Upper lobe of right lung (tissue), 1 donor: ENCODE measurements around the gene SLC9A7. TPM values are rescaled to one million over a fixed set of nuclear protein-coding genes. Genes with fewer than 3 reads are reported as not detected.

ENCODE experiments used
- ATAC-seq: fragments of 200-7000 bp; cut with Tn5 transposase; one replicate; pipeline ENCODE4 v1.9.1; 2020; ENCODE audit warnings: mild to moderate bottlenecking, moderate library complexity
- DNase-seq: peaks from one replicate; pipeline ENCODE4 v3.0.0-alpha.2; 2020
- H3K27ac ChIP-seq: fragments of 200-600 bp; one replicate; pipeline ENCODE4 v1.8.0; 2022
- H3K27me3 ChIP-seq: fragments of 200-600 bp; one replicate; pipeline ENCODE4 v1.8.0; 2022; ENCODE audit warnings: mild to moderate bottlenecking
- H3K36me3 ChIP-seq: fragments of 200-600 bp; one replicate; pipeline ENCODE4 v1.8.0; 2022
- H3K4me1 ChIP-seq: fragments of 200-600 bp; one replicate; pipeline ENCODE4 v1.8.0; 2022
- H3K4me3 ChIP-seq: fragments of 200-600 bp; one replicate; pipeline ENCODE4 v1.8.0; 2022; ENCODE audit warnings: mild to moderate bottlenecking
- H3K9me3 ChIP-seq: fragments of 200-600 bp; one replicate; pipeline ENCODE4 v1.8.0; 2022
- intact Hi-C: fragments of 100-400 bp; cut with DNase I; formaldehyde crosslinking; loops from one replicate; pipeline ENCODE4 v1.11.0; 2022
- total RNA-seq: library from RNA; stranded (reverse); fragmentation: NEBNext Ultra II Directional; extraction: Animal tissue kit (Norgen Biotek cat#: 25700); gene quantifications from one replicate; pipeline ENCODE4 v1.2.1, GENCODE V29; 2021
- TF ChIP-seq, protein P1 (sequence below): fragments of 200-600 bp; IDR thresholded peaks from one replicate; pipeline ENCODE4 v1.8.0; 2022; ENCODE audit warnings: antibody characterized with exemption
- donor health status: DM: no; HTN: yes; CAD: no; lungs with severe emphysema.

SLC9A7 gene
- total RNA-seq, 1 donor from 2014 or later = 8.8 TPM

GRCh38 chrX:46710425-46710824, 48.5 kb downstream of the SLC9A7 start:
- TF ChIP-seq, protein P1, sequence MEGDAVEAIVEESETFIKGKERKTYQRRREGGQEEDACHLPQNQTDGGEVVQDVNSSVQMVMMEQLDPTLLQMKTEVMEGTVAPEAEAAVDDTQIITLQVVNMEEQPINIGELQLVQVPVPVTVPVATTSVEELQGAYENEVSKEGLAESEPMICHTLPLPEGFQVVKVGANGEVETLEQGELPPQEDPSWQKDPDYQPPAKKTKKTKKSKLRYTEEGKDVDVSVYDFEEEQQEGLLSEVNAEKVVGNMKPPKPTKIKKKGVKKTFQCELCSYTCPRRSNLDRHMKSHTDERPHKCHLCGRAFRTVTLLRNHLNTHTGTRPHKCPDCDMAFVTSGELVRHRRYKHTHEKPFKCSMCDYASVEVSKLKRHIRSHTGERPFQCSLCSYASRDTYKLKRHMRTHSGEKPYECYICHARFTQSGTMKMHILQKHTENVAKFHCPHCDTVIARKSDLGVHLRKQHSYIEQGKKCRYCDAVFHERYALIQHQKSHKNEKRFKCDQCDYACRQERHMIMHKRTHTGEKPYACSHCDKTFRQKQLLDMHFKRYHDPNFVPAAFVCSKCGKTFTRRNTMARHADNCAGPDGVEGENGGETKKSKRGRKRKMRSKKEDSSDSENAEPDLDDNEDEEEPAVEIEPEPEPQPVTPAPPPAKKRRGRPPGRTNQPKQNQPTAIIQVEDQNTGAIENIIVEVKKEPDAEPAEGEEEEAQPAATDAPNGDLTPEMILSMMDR = no peak
- Histone ChIP-seq H3K4me3 (no peak overlapping the region), H3K4me1 (no peaks in the 10 kb centered on the region), H3K27me3 (no peaks in the 10 kb centered on the region), H3K27ac (no peak overlapping the region), H3K9me3 (no peaks in the 10 kb centered on the region), H3K36me3 (no peaks in the 10 kb centered on the region)
- DNase-seq = no peak
- ATAC-seq = no peak
- intact Hi-C loops = no loop called here

DNA sequence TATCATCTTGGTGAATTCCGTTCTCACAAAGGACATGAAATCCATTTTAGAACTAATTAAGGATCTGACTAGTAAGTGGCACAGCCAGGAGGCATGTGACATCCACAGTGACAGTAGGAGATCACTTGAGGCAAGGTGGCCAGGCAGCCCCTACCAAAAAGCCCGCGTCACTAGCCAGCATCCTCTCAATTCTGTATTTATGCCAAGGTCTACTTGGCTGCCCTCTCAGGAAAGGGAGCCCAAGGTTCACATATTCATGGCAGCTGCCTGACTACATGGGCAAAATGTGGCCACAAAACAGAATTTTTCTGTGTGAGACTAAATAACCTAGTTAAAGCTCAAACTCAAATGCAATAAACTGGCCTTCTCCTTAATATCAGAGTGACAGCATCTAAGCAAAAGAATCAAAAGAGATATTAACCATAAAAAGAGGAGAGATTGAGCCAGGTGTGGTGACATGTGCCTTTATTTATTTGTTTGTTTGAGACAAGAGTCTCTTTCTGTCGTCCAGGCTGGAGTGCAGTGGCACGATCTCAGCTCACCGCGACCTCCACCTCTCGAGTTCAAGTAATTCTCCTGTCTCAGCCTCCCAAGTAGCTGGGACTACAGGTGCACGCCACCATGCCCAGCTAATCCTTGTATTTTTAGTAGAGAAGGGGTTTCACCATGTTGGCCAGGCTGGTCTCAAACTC, 51.5 kb downstream of the SLC9A7 start:
- Histone ChIP-seq H3K4me1 (no peaks in the 10 kb centered on the region), H3K27ac (no peak overlapping the region), H3K36me3 (no peaks in the 10 kb centered on the region), H3K4me3 (no peak overlapping the region), H3K9me3 (no peaks in the 10 kb centered on the region), H3K27me3 (no peaks in the 10 kb centered on the region)
- ATAC-seq = no peak
- TF ChIP-seq, protein P1 = no peak
- no peak for DNase-seq
- intact Hi-C loops = no loop called here

DNA sequence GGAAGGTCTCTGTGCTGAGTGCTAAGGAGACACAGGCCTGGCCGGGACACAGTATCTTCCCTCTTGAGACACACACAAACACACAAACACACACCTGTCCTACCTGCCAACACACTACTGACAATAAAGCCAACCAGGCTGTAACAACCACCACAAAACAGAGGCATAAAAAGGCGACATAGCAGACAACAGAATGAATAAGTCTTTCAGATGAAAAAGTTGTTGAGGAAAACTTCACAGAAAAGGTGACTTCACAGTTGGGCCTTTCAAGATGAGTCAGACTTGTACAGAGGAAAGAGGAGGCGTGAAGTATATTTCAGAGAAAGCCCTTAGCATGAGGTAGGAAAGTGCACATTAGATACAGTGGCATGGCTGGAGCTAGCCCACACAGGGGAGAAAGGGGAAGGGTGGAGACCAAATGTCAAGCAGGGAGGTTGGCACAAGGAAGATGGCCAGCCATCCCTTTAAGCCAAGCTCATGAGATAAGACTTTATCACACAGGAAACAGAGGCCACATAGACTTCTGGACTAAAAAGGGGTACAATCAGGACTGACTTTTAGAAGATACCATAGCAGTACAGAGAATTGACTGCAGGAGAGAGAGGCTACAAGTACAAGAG, 54.0 kb downstream of the SLC9A7 start:
- TF ChIP-seq, protein P1 = no peak
- Histone ChIP-seq H3K36me3 (no peaks in the 10 kb centered on the region), H3K9me3 (no peaks in the 10 kb centered on the region), H3K4me3 (no peak overlapping the region), H3K27ac (no peak overlapping the region), H3K4me1 (no peaks in the 10 kb centered on the region), H3K27me3 (no peaks in the 10 kb centered on the region)
- DNase-seq = no peak
- intact Hi-C loops = no loop called here
- ATAC-seq = no peak

- Histone ChIP-seq H3K4me3 (no peak overlapping the region), H3K36me3 (no peaks in the 10 kb centered on the region), H3K27ac (no peak overlapping the region), H3K4me1 (no peaks in the 10 kb centered on the region), H3K27me3 (no peaks in the 10 kb centered on the region), H3K9me3 (no peaks in the 10 kb centered on the region)
- intact Hi-C loops = no loop called here
- ATAC-seq (no peak), DNase-seq (no peak)
- TF ChIP-seq, protein P1 = no peak
Measured at GRCh38 chrX:46703980-46704379, 54.9 kb downstream of the SLC9A7 start.

DNA sequence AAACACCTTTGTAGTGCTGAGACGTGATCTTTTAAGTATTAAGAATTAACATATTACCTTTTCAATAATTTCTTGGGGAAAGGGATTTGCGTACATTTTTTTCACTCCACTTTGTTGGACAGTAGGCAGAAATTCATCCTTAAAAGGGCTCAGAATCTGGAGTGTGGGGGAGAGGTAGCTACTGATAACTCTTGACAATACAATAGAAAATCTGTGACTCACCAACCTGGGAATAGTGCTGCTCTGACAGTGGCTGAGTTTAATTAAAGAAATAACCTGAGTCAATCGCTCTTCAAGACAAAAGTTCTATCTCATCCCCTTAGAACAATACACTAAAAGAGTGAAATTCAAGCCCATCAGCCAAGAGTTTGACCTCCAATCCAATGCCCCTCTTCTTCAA, 60.2 kb downstream of the SLC9A7 start:
- no peaks in the 10 kb centered on the region for H3K9me3 ChIP-seq
- intact Hi-C loops = no loop called here
- TF ChIP-seq, protein P1 = no peak
- H3K4me1 ChIP-seq = no peaks in the 10 kb centered on the region
- H3K4me3 ChIP-seq = no peak overlapping the region
- DNase-seq = no peak
- H3K27ac ChIP-seq = no peak overlapping the region
- H3K27me3 ChIP-seq = no peaks in the 10 kb centered on the region
- no peak for ATAC-seq
- no peaks in the 10 kb centered on the region for H3K36me3 ChIP-seq
